ENCODE data around the gene PIBF1.
A peak's percentile ranks its signal among the peaks of the same experiment; 100 is the strongest.
"Not testable (repeated sequence)": the region's sequence is repeated elsewhere in the genome, so short reads cannot be mapped to it uniquely, and the experiment has no call there.

The PIBF1 gene

DNA sequence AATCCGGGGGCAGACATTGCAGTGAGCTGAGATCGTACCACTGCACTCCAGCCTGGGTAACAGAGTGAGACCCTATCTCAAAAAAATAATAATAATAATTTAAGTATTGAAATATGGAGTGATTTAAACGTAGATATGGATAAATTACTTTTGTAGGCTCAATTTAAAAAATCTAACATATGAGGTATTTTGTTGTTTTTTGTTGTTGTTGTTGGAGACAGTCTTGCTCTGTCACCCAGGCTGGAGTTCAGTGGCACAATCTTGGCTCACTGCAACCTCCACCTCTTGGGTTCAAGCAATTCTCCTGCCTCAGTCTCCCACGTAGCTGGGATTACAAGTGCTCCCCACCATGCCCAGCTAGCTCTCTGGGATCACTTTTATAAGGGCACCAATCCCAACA, 2.7 kb downstream of the PIBF1 start:
- Histone ChIP-seq H3K36me3 (ENCODE audit: insufficient read depth, low read length) (peaks cover 19% of the 10 kb centered on the region), H3K4me1 (ENCODE audit: insufficient read depth, low read length) (peaks cover 46% of the 10 kb centered on the region), H4K20me1 (ENCODE audit: insufficient read depth, low read length) (peaks cover 18% of the 10 kb centered on the region; the same call in 1 of the 2 replicates), H3K4me2 (ENCODE audit: insufficient read depth, low read length) (peak overlapping the region; percentile 92; the same call in 1 of the 2 replicates), H3K79me2 (ENCODE audit: insufficient read depth, low read length) (peaks cover 99% of the 10 kb centered on the region), H3K4me3 (ENCODE audit: low read depth in 1 of 2, low read length in 2 of 2) (0 out of 4 replicates have a peak overlapping the region, but pooled peaks of 1 of the 2 experiments have one; percentile 11)
- H3K9me3 ChIP-seq (ENCODE audit: insufficient read depth, low read length, severe bottlenecking); H3K27me3 ChIP-seq (ENCODE audit: insufficient read depth, low read length, poor library complexity); DNase-seq; H3K27ac ChIP-seq (ENCODE audit: low read length); H2AFZ ChIP-seq (ENCODE audit: low read depth, low read length); H3K9ac ChIP-seq (ENCODE audit: low read depth, low read length); ATAC-seq (ENCODE audit: insufficient read depth, low read depth): not testable (repeated sequence)

DNA sequence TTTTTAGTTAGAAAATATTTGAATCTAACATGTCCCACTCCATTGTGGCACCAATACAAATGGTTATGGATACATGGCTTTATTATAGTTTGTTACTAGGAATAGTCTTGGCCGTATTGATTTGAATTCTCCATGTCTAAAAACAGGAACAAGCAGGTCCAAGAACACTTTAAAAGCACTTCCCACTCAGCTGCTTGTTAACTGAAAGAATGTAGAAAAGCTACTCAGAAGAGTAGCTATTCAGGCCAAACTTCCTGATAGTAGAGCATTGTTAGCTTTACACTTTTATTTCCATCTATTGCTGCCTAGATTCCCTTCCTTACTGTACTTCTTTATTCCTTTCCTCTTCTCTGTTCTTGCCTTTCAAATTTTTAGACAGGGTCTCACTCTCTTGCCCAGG, 6.9 kb downstream of the PIBF1 start:
- Histone ChIP-seq H2AFZ (ENCODE audit: low read depth, low read length) (no peak overlapping the region), H3K27ac (ENCODE audit: low read length) (no peak overlapping the region), H3K4me1 (ENCODE audit: insufficient read depth, low read length) (peaks cover 24% of the 10 kb centered on the region), H3K79me2 (ENCODE audit: insufficient read depth, low read length) (peaks cover 84% of the 10 kb centered on the region), H3K4me3 (ENCODE audit: low read depth in 1 of 2, low read length in 2 of 2) (no peak overlapping the region), H3K36me3 (ENCODE audit: insufficient read depth, low read length) (peaks cover 48% of the 10 kb centered on the region), H4K20me1 (ENCODE audit: insufficient read depth, low read length) (peaks cover 13% of the 10 kb centered on the region; the same call in 1 of the 2 replicates), H3K4me2 (ENCODE audit: insufficient read depth, low read length) (no peak overlapping the region), H3K9ac (ENCODE audit: low read depth, low read length) (no peak overlapping the region), H3K27me3 (ENCODE audit: insufficient read depth, low read length, poor library complexity) (no peaks in the 10 kb centered on the region), H3K9me3 (ENCODE audit: insufficient read depth, low read length, severe bottlenecking) (no peaks in the 10 kb centered on the region)
- TF ChIP-seq, protein P1, sequence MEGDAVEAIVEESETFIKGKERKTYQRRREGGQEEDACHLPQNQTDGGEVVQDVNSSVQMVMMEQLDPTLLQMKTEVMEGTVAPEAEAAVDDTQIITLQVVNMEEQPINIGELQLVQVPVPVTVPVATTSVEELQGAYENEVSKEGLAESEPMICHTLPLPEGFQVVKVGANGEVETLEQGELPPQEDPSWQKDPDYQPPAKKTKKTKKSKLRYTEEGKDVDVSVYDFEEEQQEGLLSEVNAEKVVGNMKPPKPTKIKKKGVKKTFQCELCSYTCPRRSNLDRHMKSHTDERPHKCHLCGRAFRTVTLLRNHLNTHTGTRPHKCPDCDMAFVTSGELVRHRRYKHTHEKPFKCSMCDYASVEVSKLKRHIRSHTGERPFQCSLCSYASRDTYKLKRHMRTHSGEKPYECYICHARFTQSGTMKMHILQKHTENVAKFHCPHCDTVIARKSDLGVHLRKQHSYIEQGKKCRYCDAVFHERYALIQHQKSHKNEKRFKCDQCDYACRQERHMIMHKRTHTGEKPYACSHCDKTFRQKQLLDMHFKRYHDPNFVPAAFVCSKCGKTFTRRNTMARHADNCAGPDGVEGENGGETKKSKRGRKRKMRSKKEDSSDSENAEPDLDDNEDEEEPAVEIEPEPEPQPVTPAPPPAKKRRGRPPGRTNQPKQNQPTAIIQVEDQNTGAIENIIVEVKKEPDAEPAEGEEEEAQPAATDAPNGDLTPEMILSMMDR (IDR thresholded peaks at IDR 0.05; ENCODE audit: borderline replicate concordance, extremely low read depth, low read length, poor library complexity, severe bottlenecking) = no peak
- TF ChIP-seq EZH2 (IDR thresholded peaks at IDR 0.05; ENCODE audit: borderline replicate concordance, low read depth, low read length, severe bottlenecking) = no peak
- DNase-seq (no peak), ATAC-seq (ENCODE audit: insufficient read depth, low read depth) (no peak)

DNA sequence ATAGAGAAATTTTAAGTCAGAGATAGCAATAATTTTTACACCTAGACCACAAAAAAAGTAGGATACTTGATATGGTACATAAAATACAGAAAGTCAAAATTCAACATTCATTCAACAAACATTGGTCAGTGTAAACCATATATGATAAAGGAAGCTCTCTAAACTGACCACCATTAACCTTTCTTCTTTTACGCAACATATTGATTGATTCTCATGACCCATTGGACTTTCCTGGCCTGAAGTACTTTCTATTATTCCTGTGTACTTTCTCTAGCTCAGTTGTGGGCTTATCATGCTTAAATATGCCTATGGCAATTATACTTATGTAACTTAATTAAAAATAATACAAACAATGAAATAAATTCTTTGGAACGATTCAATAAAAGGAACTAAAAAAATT, 10.7 kb downstream of the PIBF1 start:
- Histone ChIP-seq H3K9ac (ENCODE audit: low read depth, low read length) (no peak overlapping the region), H3K4me1 (ENCODE audit: insufficient read depth, low read length) (no peaks in the 10 kb centered on the region), H3K36me3 (ENCODE audit: insufficient read depth, low read length) (peaks cover 64% of the 10 kb centered on the region), H3K4me3 (ENCODE audit: low read depth in 1 of 2, low read length in 2 of 2) (no peak overlapping the region), H2AFZ (ENCODE audit: low read depth, low read length) (no peak overlapping the region), H3K4me2 (ENCODE audit: insufficient read depth, low read length) (no peak overlapping the region), H3K79me2 (ENCODE audit: insufficient read depth, low read length) (peaks cover 51% of the 10 kb centered on the region), H3K9me3 (ENCODE audit: insufficient read depth, low read length, severe bottlenecking) (no peaks in the 10 kb centered on the region), H3K27ac (ENCODE audit: low read length) (no peak overlapping the region), H4K20me1 (ENCODE audit: insufficient read depth, low read length) (peaks cover 6% of the 10 kb centered on the region; the same call in 1 of the 2 replicates), H3K27me3 (ENCODE audit: insufficient read depth, low read length, poor library complexity) (no peaks in the 10 kb centered on the region)
- DNase-seq = no peak
- TF ChIP-seq EZH2 (IDR thresholded peaks at IDR 0.05; ENCODE audit: borderline replicate concordance, low read depth, low read length, severe bottlenecking) = no peak
- TF ChIP-seq, protein P1 (IDR thresholded peaks at IDR 0.05; ENCODE audit: borderline replicate concordance, extremely low read depth, low read length, poor library complexity, severe bottlenecking) = no peak
- ATAC-seq (ENCODE audit: insufficient read depth, low read depth) = no peak

DNA sequence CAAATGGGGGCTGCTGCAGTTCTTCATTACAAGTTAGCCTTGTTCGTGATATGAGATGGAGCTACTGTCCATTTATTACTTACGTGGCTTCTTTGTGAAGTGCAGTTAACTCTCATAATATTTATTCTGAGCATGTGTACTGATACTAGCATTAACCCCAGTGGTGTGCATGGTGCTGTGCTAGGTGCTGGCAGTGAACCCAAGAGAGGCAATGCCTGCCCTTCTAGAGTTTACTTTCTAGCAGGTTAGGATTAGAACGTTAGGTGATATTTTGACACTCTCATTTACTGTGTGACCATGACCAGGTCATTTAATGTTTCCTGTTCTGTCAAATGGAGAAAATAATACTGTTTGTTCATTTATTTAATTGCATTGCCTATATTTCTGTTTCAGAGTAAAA, 16.9 kb downstream of the PIBF1 start:
- TF ChIP-seq EZH2 (IDR thresholded peaks at IDR 0.05; ENCODE audit: borderline replicate concordance, low read depth, low read length, severe bottlenecking) = no peak
- TF ChIP-seq, protein P1 (IDR thresholded peaks at IDR 0.05; ENCODE audit: borderline replicate concordance, extremely low read depth, low read length, poor library complexity, severe bottlenecking) = no peak
- no peak overlapping the region for H3K9ac ChIP-seq (ENCODE audit: low read depth, low read length)
- no peaks in the 10 kb centered on the region for H3K27me3 ChIP-seq (ENCODE audit: insufficient read depth, low read length, poor library complexity)
- DNase-seq (no peak), ATAC-seq (ENCODE audit: insufficient read depth, low read depth) (no peak)
- no peaks in the 10 kb centered on the region for H3K9me3 ChIP-seq (ENCODE audit: insufficient read depth, low read length, severe bottlenecking)
- no peak overlapping the region for H3K4me2 ChIP-seq (ENCODE audit: insufficient read depth, low read length)
- no peaks in the 10 kb centered on the region; the same call in 1 of the 2 replicates for H4K20me1 ChIP-seq (ENCODE audit: insufficient read depth, low read length)
- H3K4me3 ChIP-seq (ENCODE audit: low read depth in 1 of 2, low read length in 2 of 2) = no peak overlapping the region
- no peaks in the 10 kb centered on the region for H3K4me1 ChIP-seq (ENCODE audit: insufficient read depth, low read length)
- no peak overlapping the region for H2AFZ ChIP-seq (ENCODE audit: low read depth, low read length)
- H3K36me3 ChIP-seq (ENCODE audit: insufficient read depth, low read length) = peaks cover 75% of the 10 kb centered on the region
- no peak overlapping the region for H3K27ac ChIP-seq (ENCODE audit: low read length)
- peaks cover 8% of the 10 kb centered on the region; the same call in 1 of the 2 replicates for H3K79me2 ChIP-seq (ENCODE audit: insufficient read depth, low read length)

Measured in DND-41 (cell line).